Colonic mucosa (tissue), 4 donors: ENCODE results near the gene MRPL58. TPM values are rescaled to one million over a fixed set of nuclear protein-coding genes. Genes with fewer than 3 reads are reported as not detected.

Experiments
- DNase-seq: peaks from one replicate; pipeline ENCODE4 v3.0.0-alpha.2; 2020
- H3K27ac ChIP-seq: fragments of 200-600 bp; one replicate; pipeline ENCODE4 v1.8.0; 2021
- H3K27me3 ChIP-seq: fragments of 200-600 bp; one replicate; pipeline ENCODE4 v1.8.0; 2021
- H3K36me3 ChIP-seq: fragments of 200-600 bp; one replicate; pipeline ENCODE4 v1.8.0; 2021
- H3K4me1 ChIP-seq: fragments of 200-600 bp; one replicate; pipeline ENCODE4 v1.8.0; 2021; ENCODE audit warnings: mild to moderate bottlenecking
- H3K4me3 ChIP-seq: fragments of 200-600 bp; one replicate; pipeline ENCODE4 v1.8.0; 2021
- H3K9ac ChIP-seq, 2 donors: one replicate each; pipeline ENCODE4 v1.7.0; 2013; ENCODE audit warnings: control low read depth in 2 of 2, low read depth in 2 of 2, low read length in 2 of 2
- H3K9me3 ChIP-seq: fragments of 200-600 bp; one replicate; pipeline ENCODE4 v1.8.0; 2021
- intact Hi-C: fragments of 100-400 bp; cut with DNase I; formaldehyde crosslinking; loops from one replicate; pipeline ENCODE4 v1.14.1; 2022
- total RNA-seq, 2 donors: library from RNA; stranded (reverse); fragmentation: NEBNext Ultra II Directional in 1 of 2; extraction: Animal tissue kit (Norgen Biotek cat#: 25700) in 1 of 2; gene quantifications; one replicate each; pipeline ENCODE4 v1.2.1, GENCODE V29; 2021
- TF ChIP-seq, protein P1 (sequence below): fragments of 200-600 bp; IDR thresholded peaks from one replicate; pipeline ENCODE4 v1.8.0; 2022; ENCODE audit warnings: antibody characterized with exemption, mild to moderate bottlenecking
- donor health status: healthy.
- donor health status: DM: no; HTN: no; CAD: no.
- donor health status: DM: no; HTN: no; CAD: no.

The MRPL58 gene
- total RNA-seq, 2 donors from 2014 or later = 27.2 to 50.1 TPM

DNA sequence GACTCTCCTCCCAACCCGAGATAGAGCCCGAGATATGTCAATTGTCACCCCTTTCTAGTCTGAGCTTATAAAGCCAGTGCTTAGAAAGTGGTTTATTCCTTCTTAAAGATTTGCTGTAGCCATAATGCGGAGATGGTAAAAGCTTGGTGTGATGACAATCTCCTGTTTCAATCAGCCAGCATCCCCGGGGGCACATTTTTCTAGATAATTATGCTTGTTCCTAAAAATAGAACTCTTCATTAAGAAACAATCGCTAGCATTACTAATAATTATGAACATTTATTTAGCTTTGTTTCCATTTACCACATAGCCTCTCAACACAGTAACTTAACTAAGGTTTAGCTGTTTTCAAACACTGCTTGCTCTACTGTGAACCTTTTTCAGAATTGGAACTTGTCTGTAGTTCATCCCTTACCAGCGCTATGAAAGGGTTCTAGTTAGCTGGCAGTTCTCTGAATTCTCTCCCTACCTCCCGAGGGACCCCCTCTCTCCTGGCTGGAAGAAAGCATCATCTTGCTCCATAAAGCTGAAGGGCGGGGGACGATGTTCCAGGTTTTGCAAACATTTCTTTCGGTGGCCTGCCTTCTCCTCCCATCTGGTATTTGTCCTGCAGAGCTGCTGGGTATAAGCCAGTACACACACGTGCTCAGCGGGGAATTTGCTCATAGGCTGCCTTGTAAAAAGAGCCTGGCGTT lies 922 bp upstream of the MRPL58 start:
- Histone ChIP-seq H3K27ac (peak overlapping the region; percentile 76), H3K36me3 (no peaks in the 10 kb centered on the region), H3K4me3 (peak overlapping the region; percentile 91), H3K27me3 (no peaks in the 10 kb centered on the region), H3K9me3 (no peaks in the 10 kb centered on the region), H3K9ac (peak overlapping the region; percentile 76 to 77), H3K4me1 (peaks cover 9% of the 10 kb centered on the region)
- intact Hi-C loops = no loop called here
- DNase-seq = peak; percentile 75
- TF ChIP-seq, protein P1, sequence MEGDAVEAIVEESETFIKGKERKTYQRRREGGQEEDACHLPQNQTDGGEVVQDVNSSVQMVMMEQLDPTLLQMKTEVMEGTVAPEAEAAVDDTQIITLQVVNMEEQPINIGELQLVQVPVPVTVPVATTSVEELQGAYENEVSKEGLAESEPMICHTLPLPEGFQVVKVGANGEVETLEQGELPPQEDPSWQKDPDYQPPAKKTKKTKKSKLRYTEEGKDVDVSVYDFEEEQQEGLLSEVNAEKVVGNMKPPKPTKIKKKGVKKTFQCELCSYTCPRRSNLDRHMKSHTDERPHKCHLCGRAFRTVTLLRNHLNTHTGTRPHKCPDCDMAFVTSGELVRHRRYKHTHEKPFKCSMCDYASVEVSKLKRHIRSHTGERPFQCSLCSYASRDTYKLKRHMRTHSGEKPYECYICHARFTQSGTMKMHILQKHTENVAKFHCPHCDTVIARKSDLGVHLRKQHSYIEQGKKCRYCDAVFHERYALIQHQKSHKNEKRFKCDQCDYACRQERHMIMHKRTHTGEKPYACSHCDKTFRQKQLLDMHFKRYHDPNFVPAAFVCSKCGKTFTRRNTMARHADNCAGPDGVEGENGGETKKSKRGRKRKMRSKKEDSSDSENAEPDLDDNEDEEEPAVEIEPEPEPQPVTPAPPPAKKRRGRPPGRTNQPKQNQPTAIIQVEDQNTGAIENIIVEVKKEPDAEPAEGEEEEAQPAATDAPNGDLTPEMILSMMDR = no peak

DNA sequence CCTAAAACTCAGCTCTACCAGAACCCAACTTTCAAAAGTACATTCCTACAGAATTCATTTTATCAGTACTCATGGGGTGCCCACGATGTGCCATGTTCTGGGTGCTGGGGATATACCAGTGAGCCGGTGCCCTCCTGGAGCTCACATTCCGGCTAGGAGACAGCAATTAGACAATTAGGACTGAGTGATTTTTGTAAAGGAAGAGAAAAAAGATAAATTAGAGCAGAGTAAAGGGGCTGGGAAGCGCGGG lies 449 bp upstream of the MRPL58 start:
- Histone ChIP-seq H3K27ac (peak overlapping the region; percentile 76), H3K4me3 (peak overlapping the region; percentile 91), H3K27me3 (no peaks in the 10 kb centered on the region), H3K36me3 (no peaks in the 10 kb centered on the region), H3K9me3 (no peaks in the 10 kb centered on the region), H3K4me1 (peaks cover 9% of the 10 kb centered on the region), H3K9ac (peak overlapping the region; percentile 76 to 77)
- TF ChIP-seq, protein P1 = no peak
- intact Hi-C loops = no loop called here
- no peak for DNase-seq

DNA sequence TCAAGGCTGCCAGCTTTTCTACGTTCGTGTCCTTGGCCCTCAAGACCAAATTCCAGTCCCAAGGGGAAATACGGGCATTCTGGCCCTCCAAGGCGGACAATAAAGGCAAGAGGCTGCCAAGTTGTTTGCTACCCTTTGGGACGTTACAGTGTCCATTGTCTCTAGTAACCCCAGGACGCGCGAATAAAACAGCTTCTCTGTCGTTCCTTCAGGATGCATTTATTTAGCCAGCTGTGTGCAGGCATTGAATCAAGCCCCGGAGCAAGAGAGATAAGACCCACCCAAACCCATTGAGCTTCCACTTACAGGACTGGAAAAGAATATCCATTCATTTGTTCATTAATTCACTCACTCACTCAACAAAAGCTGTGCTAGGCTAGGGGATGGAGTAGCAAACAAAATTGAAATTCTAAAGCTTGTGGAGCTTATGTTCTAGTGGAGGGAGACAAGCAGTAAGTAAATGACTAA lies 656 bp downstream of the MRPL58 start:
- DNase-seq = no peak
- Histone ChIP-seq H3K27me3 (no peaks in the 10 kb centered on the region), H3K4me1 (peaks cover 9% of the 10 kb centered on the region), H3K36me3 (no peaks in the 10 kb centered on the region), H3K9me3 (no peaks in the 10 kb centered on the region), H3K4me3 (peak overlapping the region; percentile 91), H3K27ac (peak overlapping the region; percentile 76), H3K9ac (peak overlapping the region; percentile 77 to 85)
- intact Hi-C loops = no loop called here
- TF ChIP-seq, protein P1 = no peak

DNA sequence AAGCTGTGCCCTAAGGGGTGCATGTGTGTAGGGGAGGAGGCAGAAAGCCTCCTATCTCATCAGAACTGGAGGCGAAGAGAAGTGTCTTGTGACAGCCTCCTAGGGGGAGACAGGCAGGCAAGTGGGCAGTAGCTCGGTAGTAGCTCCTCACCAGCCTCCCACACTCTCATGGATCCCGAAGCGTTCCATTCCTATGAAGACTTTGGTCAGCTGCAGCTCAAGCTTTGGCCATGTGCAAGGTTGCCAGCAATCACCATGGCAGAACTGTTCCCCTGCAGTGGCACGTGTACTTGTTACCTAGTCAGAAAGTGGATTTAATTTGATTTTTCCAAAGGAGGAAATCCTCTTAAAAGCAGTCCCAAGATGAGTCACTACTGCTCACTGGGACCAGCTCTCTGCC lies 6.7 kb downstream of the MRPL58 start:
- no peaks in the 10 kb centered on the region for H3K4me1 ChIP-seq
- H3K27me3 ChIP-seq = no peaks in the 10 kb centered on the region
- H3K36me3 ChIP-seq = no peaks in the 10 kb centered on the region
- no peak overlapping the region for H3K9ac ChIP-seq
- no peak for DNase-seq
- intact Hi-C loops = no loop called here
- H3K4me3 ChIP-seq = no peak overlapping the region
- H3K27ac ChIP-seq = no peak overlapping the region
- H3K9me3 ChIP-seq = no peaks in the 10 kb centered on the region
- TF ChIP-seq, protein P1 = no peak

DNA sequence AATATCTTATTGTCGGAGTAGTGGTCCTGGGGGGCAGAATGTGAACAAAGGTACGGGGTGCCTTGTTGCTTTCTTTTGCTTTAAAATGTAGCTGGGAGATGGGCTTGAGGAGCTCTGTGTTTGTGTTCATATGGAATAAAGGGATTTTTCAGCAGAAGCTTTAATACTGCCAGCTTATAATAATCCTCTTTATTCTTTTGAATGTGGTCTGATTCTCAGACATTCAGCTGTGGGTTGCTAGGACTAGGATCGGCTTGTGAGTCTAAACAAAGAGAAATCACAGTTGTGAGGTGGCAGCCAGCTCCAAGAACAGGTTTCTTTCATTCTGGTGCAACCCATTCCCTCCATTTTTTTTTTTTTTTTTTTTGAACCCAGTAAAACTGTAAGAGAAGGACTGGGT lies 7.2 kb downstream of the MRPL58 start:
- TF ChIP-seq, protein P1 = no peak
- Histone ChIP-seq H3K36me3 (no peaks in the 10 kb centered on the region), H3K27me3 (no peaks in the 10 kb centered on the region), H3K27ac (no peak overlapping the region), H3K4me1 (no peaks in the 10 kb centered on the region), H3K4me3 (no peak overlapping the region), H3K9me3 (no peaks in the 10 kb centered on the region), H3K9ac (no peak overlapping the region)
- intact Hi-C loops = no loop called here
- DNase-seq = no peak
